Endothelial cell of umbilical vein (primary cell): ENCODE data around the gene IL10RB. TPM values are rescaled to one million over a fixed set of nuclear protein-coding genes. Genes with fewer than 3 reads are reported as not detected.

Experiments used
- BruUV-seq: library from RNA; stranded (reverse); fragments of 400-500 nt; replicated peaks from 2 replicates; lab custom pipeline; 2021; lab: Mats Ljungman, UMichigan
- CTCF ChIA-PET: fragments of 300-600, 350-600 bp; sonication (Branson Sonifier 250); formaldehyde crosslinking; loops from one replicate; lab custom pipeline; 2021; ENCODE audit warnings: antibody characterized with exemption, inconsistent platforms; lab: Charles Lee
- POLR2A ChIA-PET: fragments of 300-600, 350-600 bp; sonication (Branson Sonifier 250); formaldehyde crosslinking; loops from one replicate; lab custom pipeline; 2021; ENCODE audit warnings: antibody characterized with exemption, inconsistent platforms; lab: Charles Lee
- DNase-seq: peaks from one replicate; pipeline ENCODE4 v3.0.0-alpha.2; 2011; ENCODE audit warnings: low read depth, low spot score
- FAIRE-seq: peaks from 2 replicates; lab custom pipeline; 2011; peaks lifted over from hg19 to GRCh38; lab: Jason Lieb, UNC
- H2AFZ ChIP-seq: 2 replicates; pipeline ENCODE4 v1.6.0; 2012; ENCODE audit warnings: low read depth, low read length, control low read depth, inconsistent platforms
- H3K27ac ChIP-seq: 2 replicates; pipeline ENCODE4 v1.5.1; 2011; ENCODE audit warnings: low read depth, mild to moderate bottlenecking, control low read depth, low read length, moderate library complexity; ENCODE audit not compliant: insufficient read depth
- H3K27me3 ChIP-seq, 2 experiments: 2 replicates each; pipeline versions ENCODE4 v1.6.0 to v1.6.1; 2011; ENCODE audit warnings: low read length in 2 of 2, mixed read lengths in 1 of 2; ENCODE audit not compliant: control insufficient read depth in 2 of 2, insufficient read depth in 2 of 2
- H3K36me3 ChIP-seq, 2 experiments: 2 replicates in 1 of 2; 3 replicates in 1 of 2; pipeline ENCODE4 v1.5.1; 2011; ENCODE audit warnings: low read length in 2 of 2, mild to moderate bottlenecking in 1 of 2, moderate library complexity in 1 of 2; ENCODE audit not compliant: control insufficient read depth in 2 of 2, insufficient read depth in 2 of 2; ENCODE audit errors: extremely low read depth in 1 of 2
- H3K4me1 ChIP-seq: 3 replicates; pipeline ENCODE4 v1.5.1; 2011; ENCODE audit warnings: mild to moderate bottlenecking, low read length; ENCODE audit not compliant: control insufficient read depth, insufficient read depth; ENCODE audit errors: extremely low read depth
- H3K4me2 ChIP-seq: 2 replicates; pipeline ENCODE4 v1.6.1; 2011; ENCODE audit warnings: low read length, control low read depth, mixed read lengths; ENCODE audit not compliant: insufficient read depth
- H3K4me3 ChIP-seq, 3 experiments: fragments of 200-600 bp in 1 of 3; sonication (generic), shearing (Covaris generic) in 1 of 3; replicated peaks in 1 of 3; 2 replicates each; pipeline ENCODE4 v1.5.1; 2011 to 2016; ENCODE audit warnings: control low read depth in 3 of 3, low read length in 3 of 3, mild to moderate bottlenecking in 2 of 3, inconsistent platforms in 1 of 3, low read depth in 1 of 3, moderate library complexity in 1 of 3; ENCODE audit not compliant: insufficient read depth in 1 of 3
- H3K79me2 ChIP-seq: 2 replicates; pipeline ENCODE4 v1.6.0; 2012; ENCODE audit warnings: low read length, inconsistent platforms; ENCODE audit not compliant: control insufficient read depth, insufficient read depth
- H3K9ac ChIP-seq: replicated peaks from 2 replicates; pipeline ENCODE3; 2011; ENCODE audit warnings: low read length, control low read depth; ENCODE audit not compliant: insufficient read depth; ENCODE audit errors: extremely low read depth
- H3K9me1 ChIP-seq: replicated peaks from 3 replicates; pipeline ENCODE4 v1.6.0; 2011; ENCODE audit warnings: mild to moderate bottlenecking, low read length; ENCODE audit not compliant: control insufficient read depth, insufficient read depth; ENCODE audit errors: extremely low read depth
- H3K9me3 ChIP-seq: replicated peaks from 2 replicates; pipeline ENCODE4 v1.5.1; 2012; ENCODE audit warnings: low read length, inconsistent platforms; ENCODE audit not compliant: control insufficient read depth, insufficient read depth
- H4K20me1 ChIP-seq: replicated peaks from 2 replicates; pipeline ENCODE3; 2011; ENCODE audit warnings: mild to moderate bottlenecking, low read length; ENCODE audit not compliant: control insufficient read depth, insufficient read depth; ENCODE audit errors: extremely low read depth
- MYC ChIP-seq: IDR thresholded peaks from one replicate; pipeline ENCODE4 v1.6.1; 2011; ENCODE audit warnings: mild to moderate bottlenecking, low read depth, low read length
- POLR2AphosphoS5 ChIP-seq: IDR thresholded peaks from 2 replicates; pipeline ENCODE4 v1.6.1; 2012; ENCODE audit warnings: low read depth, mild to moderate bottlenecking, control low read depth, low read length, moderate library complexity; ENCODE audit not compliant: insufficient read depth
- dilution Hi-C: fragments of 300-500 bp; cut with MboI; formaldehyde crosslinking; loops from one replicate; pipeline ENCODE4 v1.15.0; 2019; ENCODE audit warnings: low sequenced_read_pairs; ENCODE audit not compliant: extremely low pct_ligation_motif_present
- intact Hi-C: fragments of 100-400 bp; cut with micrococcal nuclease; formaldehyde crosslinking; loops from one replicate; pipeline ENCODE4 v1.10.0; 2022
- polyA plus RNA-seq, 4 experiments: library from polyadenylated mRNA; depleted of rRNA in 3 of 4; stranded (reverse) in 3 of 4; unstranded in 1 of 4; fragments of >200 nt; gene quantifications; 2 replicates each; pipeline versions ENCODE4 v1.2.1 to v1.2.3, GENCODE V29; 2011 to 2012; ENCODE audit warnings: missing spikeins in 1 of 4
- total RNA-seq: library from RNA; stranded (reverse); gene quantifications from 2 replicates; pipeline ENCODE4 v1.2.3, GENCODE V29; 2021
- TF ChIP-seq, protein P1 (sequence below): IDR thresholded peaks from 2 replicates; pipeline ENCODE4 v1.6.1; 2011; ENCODE audit not compliant: insufficient read depth, insufficient read length

The IL10RB gene
- total and polyA plus RNA-seq, 2 donors (not counting 3 experiments of a cell fraction or from before 2014, with no cell fraction given), result 21.9 to 31.4 TPM

DNA sequence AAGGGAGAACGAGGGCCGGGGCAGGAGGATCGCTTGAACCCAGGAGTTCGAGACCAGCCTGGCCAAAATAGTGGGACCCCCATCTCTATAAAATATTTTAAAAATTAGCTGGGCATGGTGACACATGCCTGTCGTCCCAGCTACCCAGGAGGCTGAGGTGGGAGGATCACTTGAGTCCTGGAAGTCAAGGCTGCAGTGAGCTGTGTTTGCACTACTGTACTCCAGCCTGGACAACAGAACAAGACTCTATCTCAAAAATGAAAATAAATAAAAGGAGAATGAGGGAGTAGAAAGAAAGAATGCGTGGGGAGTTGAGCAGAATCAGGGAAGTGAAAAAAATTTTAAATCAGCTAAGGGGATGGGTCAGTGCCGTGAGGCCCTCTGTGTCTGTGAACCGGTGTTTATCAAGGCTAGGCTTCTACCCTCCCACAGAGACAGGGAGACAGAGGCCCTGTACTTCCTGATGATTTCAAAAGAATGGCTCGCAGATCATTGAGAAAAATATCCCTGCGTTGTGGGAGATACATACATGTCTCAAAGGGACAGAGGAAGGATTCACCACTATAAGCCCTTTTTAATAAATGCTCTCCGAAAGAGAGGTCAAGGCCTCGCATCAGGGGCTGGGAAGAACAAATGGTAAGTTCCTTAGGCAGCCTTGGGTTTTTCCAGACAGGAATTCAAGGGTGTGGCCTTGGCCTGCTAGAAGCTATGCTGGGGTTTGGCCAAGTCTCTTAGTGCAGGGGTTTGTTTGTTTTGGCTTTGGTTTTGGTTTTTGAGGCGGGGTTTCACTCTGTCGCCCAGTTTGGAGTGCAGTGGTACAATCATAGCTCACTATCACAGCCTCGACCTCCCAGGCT lies 20.7 kb downstream of the IL10RB start:
- Histone ChIP-seq H4K20me1 (no peaks in the 10 kb centered on the region), H3K27ac (peak overlapping the region; percentile 38), H3K4me3 (no peak overlapping the region), H2AFZ (peak overlapping the region; percentile 64), H3K9me3 (no peaks in the 10 kb centered on the region), H3K36me3 (peaks cover 0 to 6% of the 10 kb centered on the region in 2 experiments), H3K4me2 (peak overlapping the region; percentile 46), H3K9ac (no peak overlapping the region), H3K79me2 (no peaks in the 10 kb centered on the region), H3K4me1 (peaks cover 28% of the 10 kb centered on the region), H3K9me1 (no peaks in the 10 kb centered on the region), H3K27me3 (no peaks in the 10 kb centered on the region)
- TF ChIP-seq, protein P1, sequence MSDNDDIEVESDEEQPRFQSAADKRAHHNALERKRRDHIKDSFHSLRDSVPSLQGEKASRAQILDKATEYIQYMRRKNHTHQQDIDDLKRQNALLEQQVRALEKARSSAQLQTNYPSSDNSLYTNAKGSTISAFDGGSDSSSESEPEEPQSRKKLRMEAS, result no peak
- TF ChIP-seq POLR2AphosphoS5, result peak; percentile 25
- POLR2A ChIA-PET, result no interaction called here
- CTCF ChIA-PET, result interaction anchor here (1.0 to 1.6 kb wide), 4 partner anchors 15 to 90 kb away, joined by 3 to 5 read pairs (median 4); partner anchors contain the start of gene IFNAR1
- BruUV-seq, result no TSS peak
- dilution Hi-C loops, result no loop called here
- DNase-seq (peak; percentile 75), FAIRE-seq (peak; percentile 92)
- intact Hi-C loops, result loop anchor here (1.0 to 2.0 kb wide), 2 partner anchors 20 to 55 kb away; partner anchors contain the start of gene IL10RB

DNA sequence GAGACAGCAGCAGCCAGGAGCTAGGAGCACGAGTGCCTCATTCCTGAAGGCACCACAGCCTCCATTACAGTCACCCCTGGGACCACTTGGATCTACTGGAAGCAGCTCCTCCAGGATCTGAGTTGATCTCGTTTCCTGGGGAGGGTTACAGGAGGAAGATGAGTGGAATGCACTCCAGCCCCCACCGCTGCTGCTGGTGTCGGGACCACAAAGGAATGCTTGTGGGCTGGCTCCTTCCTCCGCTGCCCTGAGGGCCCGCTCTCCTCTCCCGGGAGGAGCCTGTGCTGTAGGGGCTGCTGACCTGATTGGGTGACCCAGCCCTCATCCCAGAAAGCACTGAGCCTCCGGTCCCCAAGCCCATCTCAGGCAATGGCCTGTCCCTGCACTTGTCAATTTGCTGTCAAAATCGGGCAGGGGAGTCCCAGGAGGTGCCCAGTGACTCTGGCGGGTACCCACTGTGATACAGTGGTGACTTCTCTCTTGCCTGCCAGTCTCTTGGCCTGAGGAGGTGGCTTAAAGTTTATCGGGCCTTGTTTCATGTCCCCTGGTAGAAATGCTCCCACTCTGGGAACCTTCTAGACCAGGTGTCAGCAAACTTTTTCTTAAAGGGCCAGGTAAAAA lies 23.1 kb downstream of the IL10RB start:
- CTCF ChIA-PET, result no interaction called here
- DNase-seq (no peak), FAIRE-seq (no peak)
- Histone ChIP-seq H3K27me3 (no peaks in the 10 kb centered on the region), H3K9me1 (no peaks in the 10 kb centered on the region), H3K9ac (no peak overlapping the region), H3K4me3 (no peak overlapping the region), H3K4me2 (no peak overlapping the region), H3K79me2 (no peaks in the 10 kb centered on the region), H3K9me3 (no peaks in the 10 kb centered on the region), H4K20me1 (no peaks in the 10 kb centered on the region), H3K27ac (no peak overlapping the region), H2AFZ (no peak overlapping the region), H3K36me3 (peaks cover 0 to 6% of the 10 kb centered on the region in 2 experiments), H3K4me1 (peaks cover 28% of the 10 kb centered on the region)
- dilution Hi-C loops, result no loop called here
- intact Hi-C loops, result no loop called here
- POLR2A ChIA-PET, result no interaction called here
- TF ChIP-seq MYC, result no peak
- TF ChIP-seq, protein P1, result no peak
- no TSS peak for BruUV-seq
